ENCODE measurements around the gene ATF1.

GRCh38 chr12:50775251-50775650, 11.3 kb downstream of the ATF1 start:
- TF ChIP-seq CTCF (IDR thresholded peaks at IDR 0.05; ENCODE audit: control extremely low read depth in 1 of 3, insufficient read depth in 1 of 3, low read depth in 1 of 3, low read length in 3 of 3) = no peak
- no peak for TF ChIP-seq MAX (IDR thresholded peaks at IDR 0.05)
